ENCODE data around the gene ZNF335.
"Not testable (repeated sequence)": the region's sequence is repeated elsewhere in the genome, so short reads cannot be mapped to it uniquely, and the experiment has no call there.

ZNF335 gene

DNA sequence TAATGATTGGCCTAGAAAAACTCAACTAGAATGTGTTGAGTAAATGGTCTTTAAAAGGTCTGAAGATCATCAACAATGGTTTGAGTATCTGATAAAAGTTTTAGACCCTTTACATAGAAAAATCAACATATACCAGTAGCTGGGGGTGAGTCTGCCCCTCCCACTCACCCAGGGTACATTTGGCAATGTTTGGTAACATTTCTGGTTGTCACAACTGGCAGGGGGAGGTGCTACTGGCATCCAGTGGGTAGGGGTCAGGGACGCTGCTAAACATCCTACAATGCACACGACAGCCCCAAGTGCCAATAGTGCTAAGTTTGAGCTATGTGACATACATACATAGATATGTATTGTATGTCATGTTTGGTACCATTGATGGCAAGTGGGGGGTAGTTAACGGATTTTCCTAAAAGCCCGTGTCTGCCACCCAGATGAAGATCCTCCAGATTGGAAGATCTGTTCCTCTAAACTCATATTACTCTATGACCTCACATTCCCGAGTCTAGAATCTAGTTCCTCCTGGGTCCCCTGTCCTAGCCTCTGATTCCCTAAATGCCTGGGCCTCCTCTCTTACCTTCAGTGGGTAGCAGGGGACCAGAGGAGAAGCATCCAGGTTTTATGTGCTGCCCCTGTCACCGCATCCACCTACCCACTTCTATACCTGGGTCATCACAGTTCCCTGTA is 34.2 kb upstream of the ZNF335 start:
- Mint-ChIP-seq H3K27me3 (peaks cover 20% of the 10 kb centered on the region), H3K9me3 (no peaks in the 10 kb centered on the region), H3K27ac (peak overlapping the region; percentile 26), H3K4me3 (peak overlapping the region; percentile 71), H3K4me1 (peaks cover 82% of the 10 kb centered on the region), H3K36me3 (no peaks in the 10 kb centered on the region)

DNA sequence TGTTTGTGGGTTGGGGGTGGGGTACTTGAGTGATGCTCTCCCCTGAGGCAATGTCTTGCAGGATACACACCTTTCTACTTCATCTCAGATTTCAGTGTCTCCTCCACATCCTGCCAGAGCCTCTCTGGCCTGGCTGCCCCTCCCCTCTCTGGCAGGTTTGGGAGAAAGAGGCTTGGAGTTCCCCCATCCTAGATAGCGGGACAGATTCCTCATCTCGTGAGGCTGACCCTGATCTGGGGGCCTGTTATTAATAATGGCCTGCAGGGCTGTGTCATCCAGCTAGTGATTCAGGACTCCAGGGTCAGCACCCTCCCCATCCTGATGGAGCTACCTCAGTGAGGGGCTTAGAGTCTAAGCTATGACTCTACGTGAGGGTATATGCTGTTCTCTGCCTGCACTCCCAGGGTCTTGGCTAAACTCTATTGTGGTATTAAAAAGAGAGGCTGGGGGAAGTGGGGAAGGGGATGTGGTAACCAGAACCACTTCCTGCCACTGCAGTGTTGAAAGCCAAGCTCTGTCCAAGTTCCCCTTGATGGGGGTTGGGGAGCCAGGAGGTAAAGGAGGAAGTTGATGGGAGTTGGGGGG is 33.0 kb upstream of the ZNF335 start:
- H3K9me3 Mint-ChIP-seq = no peaks in the 10 kb centered on the region
- peaks cover 11% of the 10 kb centered on the region for H3K27me3 Mint-ChIP-seq
- peak overlapping the region; percentile 71 for H3K4me3 Mint-ChIP-seq
- peak overlapping the region; percentile 68 for H3K27ac Mint-ChIP-seq
- H3K4me1 Mint-ChIP-seq = peaks cover 82% of the 10 kb centered on the region
- H3K36me3 Mint-ChIP-seq = no peaks in the 10 kb centered on the region

DNA sequence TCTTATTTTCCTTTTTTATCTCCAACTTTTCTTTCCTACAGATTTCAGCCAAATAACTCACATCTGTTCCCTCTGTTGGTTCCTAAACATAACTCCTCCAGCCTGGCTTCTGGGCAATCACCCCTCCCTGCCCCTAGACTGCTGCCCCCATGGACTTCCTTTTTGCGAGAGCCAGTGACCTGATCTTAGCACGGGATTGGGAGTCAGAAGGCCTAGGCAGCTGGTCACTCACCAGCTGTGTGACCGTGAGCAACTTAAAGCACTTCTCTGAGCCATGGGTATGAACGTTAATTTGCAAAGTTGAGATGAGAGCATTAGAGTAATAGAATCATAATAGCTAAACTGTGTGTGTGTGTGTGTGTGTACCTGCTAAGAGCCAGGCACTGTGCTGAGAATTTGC is 32.2 kb upstream of the ZNF335 start:
- Mint-ChIP-seq H3K4me1 (peaks cover 84% of the 10 kb centered on the region), H3K9me3 (no peaks in the 10 kb centered on the region), H3K36me3 (no peaks in the 10 kb centered on the region), H3K4me3 (peak overlapping the region; percentile 71), H3K27me3 (peaks cover 5% of the 10 kb centered on the region), H3K27ac (no peak overlapping the region)

DNA sequence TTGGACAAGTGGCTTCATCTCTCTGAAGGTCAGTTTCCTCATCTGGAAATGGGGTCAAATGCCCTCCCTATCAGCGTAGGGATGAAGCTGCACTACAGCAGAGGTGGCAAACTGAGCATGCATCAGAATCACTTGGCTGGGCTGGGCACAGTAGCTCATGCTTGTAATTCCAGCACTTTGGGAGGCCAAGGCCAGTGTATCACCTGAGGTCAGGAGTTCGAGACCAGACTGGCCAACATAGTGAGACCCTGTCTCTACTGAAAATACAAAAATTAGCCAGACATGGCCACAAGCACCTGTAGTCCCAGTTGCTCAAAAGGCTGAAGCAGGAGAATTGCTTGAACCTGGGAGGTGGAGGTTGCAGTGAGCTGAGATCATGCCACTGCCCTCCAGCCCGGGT is 30.0 kb upstream of the ZNF335 start:
- H3K27ac Mint-ChIP-seq = peak overlapping the region; percentile 62
- H3K4me1 Mint-ChIP-seq = peaks cover 88% of the 10 kb centered on the region
- H3K36me3 Mint-ChIP-seq = no peaks in the 10 kb centered on the region
- H3K9me3 Mint-ChIP-seq = no peaks in the 10 kb centered on the region
- peaks cover 1% of the 10 kb centered on the region for H3K27me3 Mint-ChIP-seq
- H3K4me3 Mint-ChIP-seq = no peak overlapping the region

DNA sequence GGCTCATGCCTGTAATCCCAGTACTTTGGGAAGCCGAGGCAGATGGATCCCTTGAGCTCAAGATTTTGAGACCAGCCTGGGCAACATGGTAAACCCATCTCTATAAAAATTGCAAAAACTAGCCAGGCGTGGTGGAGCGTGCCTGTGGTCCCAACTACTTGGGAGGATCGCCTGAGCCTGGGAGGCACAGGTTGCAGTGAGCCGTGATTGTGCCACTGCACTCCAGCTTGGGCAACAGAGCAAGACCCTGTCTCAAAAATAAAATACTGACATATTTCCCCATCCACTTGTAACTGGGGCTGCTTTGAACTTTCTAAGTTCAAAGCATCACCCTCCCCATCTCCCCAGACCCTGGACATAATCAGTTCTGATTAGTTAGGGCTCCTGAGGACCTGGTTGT is 29.5 kb upstream of the ZNF335 start:
- peaks cover 1% of the 10 kb centered on the region for H3K27me3 Mint-ChIP-seq
- no peaks in the 10 kb centered on the region for H3K36me3 Mint-ChIP-seq
- no peak overlapping the region for H3K4me3 Mint-ChIP-seq
- no peaks in the 10 kb centered on the region for H3K9me3 Mint-ChIP-seq
- H3K4me1 Mint-ChIP-seq = peaks cover 88% of the 10 kb centered on the region
- no peak overlapping the region for H3K27ac Mint-ChIP-seq

DNA sequence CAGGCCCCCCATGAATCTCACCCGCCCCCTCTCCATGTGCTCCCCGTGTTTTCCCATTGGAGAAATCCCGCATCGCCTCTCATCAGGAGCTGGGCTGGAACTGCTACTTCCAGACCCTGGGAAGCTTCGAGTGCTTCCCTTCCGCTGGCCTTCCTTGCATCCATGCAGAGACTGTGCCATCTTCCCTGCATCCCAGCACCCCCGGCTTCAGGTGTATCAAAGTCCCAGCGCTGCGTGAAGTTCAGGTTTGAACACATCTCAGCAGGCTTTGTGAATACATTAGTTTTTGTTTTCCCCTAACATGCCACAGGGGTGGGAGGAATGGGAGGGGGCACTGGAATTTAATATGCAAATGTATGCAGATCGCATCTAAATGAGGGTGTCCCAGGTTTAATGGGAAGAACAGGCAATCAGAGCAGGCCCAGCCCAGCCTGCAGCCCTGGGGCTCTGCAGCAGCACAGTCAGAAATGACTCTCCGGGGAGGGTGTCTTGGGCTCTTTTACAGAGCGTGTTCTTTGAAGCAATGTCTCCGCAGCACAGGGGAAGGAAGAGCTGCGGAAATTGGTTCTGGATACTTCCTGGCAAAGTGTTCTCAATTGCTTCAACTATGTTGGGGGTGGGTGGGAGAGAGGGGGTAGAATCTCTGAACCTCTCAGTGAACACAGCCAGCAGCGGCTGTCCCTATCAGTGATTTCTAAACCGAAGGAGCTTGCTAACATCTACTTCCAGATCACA is 28.4 kb upstream of the ZNF335 start:
- H3K27ac Mint-ChIP-seq = no peak overlapping the region
- peaks cover 79% of the 10 kb centered on the region for H3K4me1 Mint-ChIP-seq
- H3K27me3 Mint-ChIP-seq = no peaks in the 10 kb centered on the region
- no peaks in the 10 kb centered on the region for H3K36me3 Mint-ChIP-seq
- peak overlapping the region; percentile 66 for H3K4me3 Mint-ChIP-seq
- H3K9me3 Mint-ChIP-seq = no peaks in the 10 kb centered on the region

DNA sequence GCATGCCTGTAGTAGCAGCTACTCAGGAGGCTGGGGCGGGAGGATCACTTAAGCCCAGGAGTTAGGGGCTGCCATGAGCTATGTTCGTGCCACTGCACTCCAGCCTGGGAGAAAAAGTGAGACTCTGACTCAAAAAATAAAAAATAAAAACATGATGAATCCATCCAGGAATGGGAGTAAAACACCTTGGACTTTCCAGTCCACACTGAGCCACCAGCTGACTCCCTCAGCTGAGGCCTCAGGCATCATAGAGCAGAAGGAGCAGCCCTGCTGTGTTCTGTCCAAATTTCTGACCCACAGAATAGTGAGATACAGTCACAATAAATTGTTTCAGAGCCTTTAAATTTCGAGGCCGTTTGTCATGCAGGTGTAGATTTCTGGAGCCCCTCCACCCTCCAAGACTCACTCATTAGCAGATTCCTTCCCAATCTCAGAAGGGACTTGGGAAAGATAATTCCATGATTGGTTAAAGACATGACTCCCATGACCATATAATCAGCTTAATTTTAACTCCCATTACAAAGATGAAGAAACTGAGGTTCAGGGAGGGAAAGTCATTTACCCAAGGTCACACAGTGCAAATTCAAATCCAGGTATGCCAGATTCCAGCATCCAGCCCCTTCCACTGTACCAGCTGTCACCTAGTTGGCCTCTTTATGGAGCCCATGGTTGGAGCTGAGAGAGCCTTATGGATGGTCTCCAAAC is 27.7 kb upstream of the ZNF335 start:
- Mint-ChIP-seq H3K27me3 (no peaks in the 10 kb centered on the region), H3K9me3 (no peaks in the 10 kb centered on the region), H3K36me3 (no peaks in the 10 kb centered on the region), H3K4me1 (peaks cover 79% of the 10 kb centered on the region), H3K27ac (peak overlapping the region; percentile 23), H3K4me3 (peak overlapping the region; percentile 26)

DNA sequence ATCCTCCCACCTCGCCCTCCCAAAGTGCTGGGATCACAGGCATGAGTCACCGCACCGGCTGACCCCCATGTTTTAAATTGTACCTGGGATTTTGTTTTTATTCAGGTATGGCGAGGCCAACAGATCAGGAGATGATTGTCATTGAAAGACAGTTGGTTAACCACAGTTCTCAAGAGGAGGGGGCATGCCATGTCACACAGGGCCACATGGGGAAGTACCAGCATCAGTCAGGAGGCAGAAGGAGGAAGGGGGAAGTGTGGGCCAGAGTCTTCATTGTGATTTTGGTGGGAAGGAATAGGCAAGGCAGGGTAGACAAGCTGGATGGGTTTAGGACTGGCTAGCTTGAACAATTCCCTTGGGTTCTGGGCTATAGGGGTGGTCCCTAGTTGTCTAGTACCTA is 26.8 kb upstream of the ZNF335 start:
- H3K4me3 Mint-ChIP-seq = peak overlapping the region; percentile 28
- no peaks in the 10 kb centered on the region for H3K9me3 Mint-ChIP-seq
- no peaks in the 10 kb centered on the region for H3K36me3 Mint-ChIP-seq
- peaks cover 70% of the 10 kb centered on the region for H3K4me1 Mint-ChIP-seq
- no peaks in the 10 kb centered on the region for H3K27me3 Mint-ChIP-seq
- H3K27ac Mint-ChIP-seq = no peak overlapping the region

DNA sequence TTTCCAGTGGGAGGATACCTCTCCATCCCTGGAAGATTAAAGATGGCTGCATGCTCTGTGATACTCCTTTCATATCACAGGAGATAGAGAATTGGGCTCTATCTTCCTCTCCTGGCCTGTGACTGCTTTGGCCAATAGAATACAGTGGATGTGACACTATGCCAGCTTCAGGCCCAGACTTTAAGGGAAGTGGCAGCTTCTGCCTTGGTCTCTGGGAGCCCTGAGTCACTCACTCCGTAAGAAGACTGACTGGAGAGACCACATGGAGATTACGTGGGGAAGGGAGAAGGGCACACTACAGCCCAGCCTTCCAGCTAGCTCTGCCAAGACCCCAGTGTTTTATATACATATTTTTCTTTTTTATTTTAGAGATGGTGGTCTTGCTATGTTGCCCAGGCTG is 26.3 kb upstream of the ZNF335 start:
- Mint-ChIP-seq H3K27me3 (no peaks in the 10 kb centered on the region), H3K9me3 (no peaks in the 10 kb centered on the region), H3K4me3 (peak overlapping the region; percentile 28), H3K4me1 (peaks cover 66% of the 10 kb centered on the region), H3K36me3 (no peaks in the 10 kb centered on the region), H3K27ac (no peak overlapping the region)

DNA sequence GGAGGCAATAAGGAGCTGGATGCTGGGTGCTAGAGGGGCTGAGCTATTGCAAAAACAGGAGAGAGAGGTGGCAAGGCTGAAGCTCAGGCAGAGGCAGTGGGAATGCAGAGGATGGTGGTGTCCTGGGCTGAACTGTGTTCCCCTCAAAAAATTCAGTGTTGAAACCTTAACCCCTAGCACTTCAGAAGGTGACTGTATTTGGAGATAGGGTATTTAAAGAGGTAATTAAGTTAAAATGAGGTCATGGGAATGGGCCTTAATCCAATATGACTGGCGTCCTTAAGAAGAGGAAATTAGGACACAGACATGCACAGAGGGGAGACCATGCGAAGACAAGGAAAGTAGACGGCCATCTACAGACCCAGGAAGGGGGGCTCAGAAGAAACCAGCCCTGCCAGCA is 25.2 kb upstream of the ZNF335 start:
- peaks cover 62% of the 10 kb centered on the region for H3K4me1 Mint-ChIP-seq
- no peaks in the 10 kb centered on the region for H3K9me3 Mint-ChIP-seq
- H3K27me3 Mint-ChIP-seq = no peaks in the 10 kb centered on the region
- no peaks in the 10 kb centered on the region for H3K36me3 Mint-ChIP-seq
- no peak overlapping the region for H3K27ac Mint-ChIP-seq
- H3K4me3 Mint-ChIP-seq = no peak overlapping the region

DNA sequence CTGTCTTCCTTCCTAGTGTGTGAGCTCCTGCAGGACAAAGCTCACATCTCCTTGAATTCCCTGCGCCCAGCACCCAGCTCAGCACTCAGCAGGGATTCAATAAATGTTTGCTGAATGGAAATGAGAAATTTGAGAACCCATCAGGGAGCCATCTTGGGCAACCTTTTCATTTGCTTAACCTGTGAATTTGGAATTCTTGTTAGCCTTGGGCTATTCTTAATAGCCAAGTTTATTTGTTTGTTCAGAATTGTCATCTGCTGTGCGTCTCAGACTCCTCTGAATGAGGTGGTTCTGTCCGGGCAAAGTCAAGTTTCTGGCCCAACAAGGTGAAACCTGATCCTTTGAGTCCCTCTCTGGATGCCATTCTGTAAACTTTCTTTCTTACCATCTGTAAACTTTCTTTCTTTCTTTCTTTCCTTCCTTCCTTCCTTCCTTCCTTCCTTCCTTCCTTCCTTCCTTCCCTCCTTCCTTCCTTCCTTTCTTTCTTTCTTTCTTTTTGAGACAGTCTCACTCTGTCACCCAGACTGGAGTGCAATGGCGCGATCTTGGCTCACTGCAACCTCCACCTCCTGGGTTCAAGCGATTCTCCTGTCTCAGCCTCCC is 23.6 kb upstream of the ZNF335 start:
- H3K27me3 Mint-ChIP-seq, H3K36me3 Mint-ChIP-seq, H3K27ac Mint-ChIP-seq, H3K4me3 Mint-ChIP-seq, H3K9me3 Mint-ChIP-seq: not testable (repeated sequence)
- peaks cover 48% of the 10 kb centered on the region for H3K4me1 Mint-ChIP-seq

DNA sequence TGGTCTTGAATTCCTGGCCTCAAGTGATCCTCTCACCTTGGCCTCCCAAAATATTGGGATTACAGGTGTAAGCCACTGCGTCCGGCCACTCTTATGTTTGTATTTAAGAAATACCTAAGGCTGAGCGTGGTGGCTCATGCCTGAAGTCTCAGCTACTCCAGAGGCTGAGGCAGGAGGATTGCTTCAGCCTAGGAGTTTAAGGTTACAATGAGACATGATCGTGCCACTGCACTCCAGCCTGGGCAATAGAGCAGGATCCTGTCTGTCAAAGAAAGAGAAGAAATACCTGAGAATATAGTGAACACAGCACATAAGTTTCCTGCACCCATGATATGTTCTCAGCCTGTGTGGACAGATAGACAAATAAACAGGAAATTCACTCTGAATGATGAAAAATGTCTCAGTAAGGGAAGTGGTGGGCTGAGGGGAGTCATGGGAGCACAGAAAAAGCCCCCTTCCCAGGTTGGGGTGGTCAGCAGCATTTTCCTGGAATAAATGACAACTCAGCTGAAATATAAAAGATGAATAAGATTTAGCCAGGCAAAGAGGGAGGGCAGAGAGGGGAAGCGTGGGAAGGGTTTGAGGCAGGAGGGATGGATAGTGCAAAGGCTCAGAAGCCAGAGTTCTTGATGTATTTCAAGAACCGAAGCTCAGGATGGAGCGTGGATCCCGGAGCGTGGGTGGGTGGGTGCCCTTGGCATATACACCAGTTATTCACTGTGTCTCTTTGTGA is 22.9 kb upstream of the ZNF335 start:
- no peak overlapping the region for H3K4me3 Mint-ChIP-seq
- H3K9me3 Mint-ChIP-seq = no peaks in the 10 kb centered on the region
- no peaks in the 10 kb centered on the region for H3K27me3 Mint-ChIP-seq
- H3K27ac Mint-ChIP-seq = peak overlapping the region; percentile 38
- H3K36me3 Mint-ChIP-seq = no peaks in the 10 kb centered on the region
- peaks cover 41% of the 10 kb centered on the region for H3K4me1 Mint-ChIP-seq

DNA sequence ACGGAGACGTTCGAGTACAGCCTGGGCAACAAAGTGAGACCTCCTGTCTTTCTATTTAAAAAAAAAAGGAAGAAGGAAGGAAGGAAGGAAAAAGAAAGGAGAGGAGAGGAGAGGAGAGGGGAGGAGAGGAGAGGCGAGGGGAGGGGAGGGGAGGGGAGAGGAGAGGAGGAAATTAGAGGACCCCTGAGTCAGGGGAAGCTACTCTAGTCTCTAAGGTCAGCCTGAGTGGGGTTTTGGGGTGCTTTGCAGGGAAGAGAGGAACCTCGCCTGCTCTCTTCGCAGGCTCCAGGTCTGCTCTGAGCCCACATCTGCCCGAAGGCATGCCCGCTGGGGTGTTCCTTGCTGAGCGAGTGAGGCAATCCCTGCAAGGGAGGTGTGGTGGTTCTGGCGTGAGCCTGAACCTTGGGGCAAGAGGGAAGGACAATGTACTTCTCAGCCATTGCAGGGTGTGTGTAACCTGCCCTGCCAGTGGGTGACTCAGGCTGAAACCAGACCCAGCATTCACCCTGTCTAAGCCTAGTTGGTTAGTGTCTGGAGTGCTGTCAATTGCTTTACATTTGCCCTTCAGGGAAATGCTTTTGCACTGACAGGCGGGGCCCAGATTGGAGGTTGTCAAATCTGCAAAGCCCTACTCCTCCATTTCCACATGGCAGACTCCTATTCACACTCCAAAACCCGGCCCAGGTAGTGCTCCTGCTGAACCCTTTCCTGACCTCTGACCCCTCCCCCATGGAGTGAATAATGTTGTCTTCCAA is 21.4 kb upstream of the ZNF335 start:
- Mint-ChIP-seq H3K27ac (no peak overlapping the region), H3K4me1 (peaks cover 26% of the 10 kb centered on the region), H3K4me3 (no peak overlapping the region), H3K9me3 (no peaks in the 10 kb centered on the region), H3K27me3 (no peaks in the 10 kb centered on the region), H3K36me3 (no peaks in the 10 kb centered on the region)

DNA sequence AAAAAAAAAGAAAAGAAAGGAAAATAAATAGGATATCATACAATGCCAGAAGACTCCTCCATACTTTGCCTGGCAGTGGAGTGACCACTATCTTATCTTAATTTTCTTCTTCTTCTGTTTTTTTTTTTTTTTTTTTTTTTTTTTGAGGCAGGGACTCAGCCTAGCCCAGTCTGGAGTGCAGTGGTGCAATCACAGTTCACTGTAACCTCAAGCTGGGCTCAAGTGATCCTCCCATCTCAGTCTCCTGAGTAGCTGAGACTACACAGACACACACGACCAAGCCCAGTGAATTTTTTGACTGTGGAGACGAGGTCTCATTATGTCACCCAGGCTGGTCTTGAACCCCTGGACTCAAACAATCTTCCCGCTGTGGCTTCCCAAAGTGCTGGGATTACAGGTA is 19.6 kb upstream of the ZNF335 start:
- Mint-ChIP-seq H3K9me3 (no peaks in the 10 kb centered on the region), H3K4me1 (peaks cover 9% of the 10 kb centered on the region), H3K27ac (no peak overlapping the region), H3K36me3 (no peaks in the 10 kb centered on the region), H3K4me3 (no peak overlapping the region), H3K27me3 (no peaks in the 10 kb centered on the region)

Measured in activated naive CD4-positive, alpha-beta T cell treated with anti-CD3 and anti-CD28 coated beads, Interleukin-2, amount 50 U/mL, for 24 hours (primary cell).